H9 (cell line): Measurements from ENCODE around the gene CLEC20A. TPM values are rescaled to one million over a fixed set of nuclear protein-coding genes. Genes with fewer than 3 reads are reported as not detected.

Experiments used
- DNase-seq: peaks from one replicate; pipeline ENCODE4 v3.0.0-alpha.2; 2017
- H2AFZ ChIP-seq: one replicate; pipeline ENCODE4 v1.6.1; 2013; ENCODE audit warnings: mild to moderate bottlenecking, low read length, control low read depth, moderate library complexity
- H2AK5ac ChIP-seq: 2 replicates; pipeline ENCODE4 v1.6.1; 2013; ENCODE audit warnings: low read length, control low read depth, mixed read lengths; ENCODE audit not compliant: insufficient read length
- H2BK120ac ChIP-seq: one replicate; pipeline ENCODE4 v1.6.1; 2013; ENCODE audit warnings: low read depth, mild to moderate bottlenecking, low read length, control low read depth, inconsistent platforms; ENCODE audit not compliant: poor library complexity, severe bottlenecking
- H2BK12ac ChIP-seq: 2 replicates; pipeline ENCODE4 v1.6.1; 2013; ENCODE audit warnings: low read length, control low read depth, mixed read lengths, low read depth; ENCODE audit not compliant: insufficient read length
- H2BK15ac ChIP-seq: 2 replicates; pipeline ENCODE4 v1.6.1; 2013; ENCODE audit warnings: low read depth, low read length, control low read depth
- H2BK20ac ChIP-seq: one replicate; pipeline ENCODE4 v1.6.1; 2013; ENCODE audit warnings: low read depth, mild to moderate bottlenecking, low read length, control low read depth, inconsistent platforms; ENCODE audit not compliant: poor library complexity, severe bottlenecking
- H2BK5ac ChIP-seq: 2 replicates; pipeline ENCODE4 v1.6.1; 2013; ENCODE audit warnings: low read length, control low read depth, mixed read lengths; ENCODE audit not compliant: insufficient read length
- H3K14ac ChIP-seq: 2 replicates; pipeline ENCODE4 v1.6.1; 2013; ENCODE audit warnings: low read length, control low read depth; ENCODE audit not compliant: insufficient read depth
- H3K18ac ChIP-seq: 2 replicates; pipeline ENCODE4 v1.6.1; 2013; ENCODE audit warnings: low read depth, mild to moderate bottlenecking, mixed read lengths, low read length, control low read depth; ENCODE audit not compliant: insufficient read length
- H3K23ac ChIP-seq: 2 replicates; pipeline ENCODE4 v1.6.1; 2013; ENCODE audit warnings: low read length, control low read depth, mixed read lengths, low read depth; ENCODE audit not compliant: insufficient read length
- H3K23me2 ChIP-seq: 2 replicates; pipeline ENCODE4 v1.6.1; 2013; ENCODE audit warnings: low read depth, mild to moderate bottlenecking, mixed read lengths, low read length, control low read depth; ENCODE audit not compliant: insufficient read length, poor library complexity, severe bottlenecking
- H3K27ac ChIP-seq: 2 replicates; pipeline ENCODE4 v1.5.1; 2013; ENCODE audit warnings: low read length, control low read depth, mixed read lengths, low read depth; ENCODE audit not compliant: insufficient read length
- H3K27me3 ChIP-seq: 2 replicates; pipeline ENCODE4 v1.6.1; 2013; ENCODE audit warnings: low read length, control low read depth, inconsistent platforms; ENCODE audit not compliant: insufficient read depth
- H3K4ac ChIP-seq: 2 replicates; pipeline ENCODE4 v1.6.1; 2013; ENCODE audit warnings: low read depth, mild to moderate bottlenecking, control low read depth, inconsistent platforms, low read length, moderate library complexity
- H3K4me1 ChIP-seq: 2 replicates; pipeline ENCODE4 v1.6.1; 2013; ENCODE audit warnings: low read length, control low read depth, inconsistent platforms; ENCODE audit not compliant: insufficient read depth
- H3K4me2 ChIP-seq: 2 replicates; pipeline ENCODE4 v1.6.1; 2013; ENCODE audit warnings: low read length, control low read depth, mixed read lengths; ENCODE audit not compliant: insufficient read length, insufficient read depth
- H3K56ac ChIP-seq: 2 replicates; pipeline ENCODE4 v1.6.1; 2013; ENCODE audit warnings: low read depth, mild to moderate bottlenecking, mixed read lengths, low read length, control low read depth; ENCODE audit not compliant: insufficient read length
- H3K79me1 ChIP-seq: 2 replicates; pipeline ENCODE4 v1.6.1; 2013; ENCODE audit warnings: low read depth, mild to moderate bottlenecking, moderate library complexity, low read length, control low read depth, inconsistent platforms; ENCODE audit not compliant: insufficient read depth, poor library complexity, severe bottlenecking
- H3K79me2 ChIP-seq: 2 replicates; pipeline ENCODE4 v1.6.1; 2013; ENCODE audit warnings: low read length, control low read depth, inconsistent platforms; ENCODE audit not compliant: insufficient read depth
- H3K9ac ChIP-seq: 2 replicates; pipeline ENCODE4 v1.6.1; 2013; ENCODE audit warnings: low read length, control low read depth, mixed read lengths; ENCODE audit not compliant: insufficient read length; ENCODE audit errors: extremely low read depth
- H3K9me3 ChIP-seq: one replicate; pipeline ENCODE4 v1.6.1; 2013; ENCODE audit warnings: low read depth, low read length, inconsistent platforms; ENCODE audit not compliant: control insufficient read depth
- H3T11ph ChIP-seq: one replicate; pipeline ENCODE4 v1.6.1; 2013; ENCODE audit warnings: mild to moderate bottlenecking, low read length, control low read depth, inconsistent platforms
- H4K20me1 ChIP-seq: one replicate; pipeline ENCODE4 v1.6.1; 2013; ENCODE audit not compliant: control insufficient read depth, insufficient read length, insufficient read depth
- H4K5ac ChIP-seq: 2 replicates; pipeline ENCODE4 v1.6.1; 2013; ENCODE audit warnings: low read depth, mild to moderate bottlenecking, mixed read lengths, low read length, control low read depth; ENCODE audit not compliant: insufficient read length
- H4K8ac ChIP-seq: replicated peaks from 2 replicates; pipeline ENCODE4 v1.6.1; 2013; ENCODE audit warnings: low read length, control low read depth, mixed read lengths, low read depth; ENCODE audit not compliant: insufficient read length
- H4K91ac ChIP-seq: 2 replicates; pipeline ENCODE4 v1.6.1; 2013; ENCODE audit warnings: low read depth, mild to moderate bottlenecking, moderate library complexity, mixed read lengths, low read length, control low read depth; ENCODE audit not compliant: insufficient read length
- H3K27ac Mint-ChIP-seq, 3 experiments: 2 replicates in 2 of 3; 3 replicates in 1 of 3; pipeline ENCODE4 v1.8.0; 2020 to 2021; ENCODE audit warnings: mixed read lengths in 3 of 3, mild to moderate bottlenecking in 1 of 3, moderate library complexity in 1 of 3
- H3K27me3 Mint-ChIP-seq: 2 replicates; pipeline ENCODE4 v1.8.0; 2021; ENCODE audit warnings: low read depth, mild to moderate bottlenecking, moderate library complexity, mixed read lengths
- H3K36me3 Mint-ChIP-seq, 3 experiments: 2 replicates in 2 of 3; 3 replicates in 1 of 3; pipeline ENCODE4 v1.8.0; 2020 to 2021; ENCODE audit warnings: low read depth in 3 of 3, mixed read lengths in 3 of 3; ENCODE audit not compliant: insufficient read depth in 1 of 3
- H3K4me1 Mint-ChIP-seq, 2 experiments: 2 replicates each; pipeline ENCODE4 v1.8.0; 2020; ENCODE audit warnings: mixed read lengths in 2 of 2
- H3K4me3 Mint-ChIP-seq, 2 experiments: 2 replicates in 1 of 2; 3 replicates in 1 of 2; pipeline ENCODE4 v1.8.0; 2020 to 2021; ENCODE audit warnings: mild to moderate bottlenecking in 2 of 2, mixed read lengths in 2 of 2, moderate library complexity in 1 of 2
- H3K9me3 Mint-ChIP-seq, 2 experiments: 2 replicates in 1 of 2; 3 replicates in 1 of 2; pipeline ENCODE4 v1.8.0; 2020; ENCODE audit warnings: mild to moderate bottlenecking in 2 of 2, mixed read lengths in 2 of 2, moderate library complexity in 1 of 2
- WGBS: extraction: QIAGEN DNeasy Blood & Tissue Kit; methylation state at CpG from one replicate; pipeline ENCODE4 v1.1.7; 2013; ENCODE audit warnings: missing lambda C conversion rate, low lambda C conversion rate, mixed read lengths; ENCODE audit not compliant: insufficient read length; ENCODE audit errors: extremely low coverage; 5-methylcytosine and 5-hydroxymethylcytosine counted together
- total RNA-seq: library from RNA; stranded (reverse); gene quantifications from 2 replicates; pipeline ENCODE4 v1.2.1, GENCODE V29; 2021
- TF ChIP-seq, protein P1 (sequence below): fragments of 200-600 bp; sonication (generic); conservative IDR thresholded peaks from 3 replicates; pipeline ENCODE4 v1.8.0; 2021; ENCODE audit warnings: antibody characterized with exemption, mild to moderate bottlenecking

CLEC20A gene
- total RNA-seq, 1 experiment from 2014 or later: not detected

DNA sequence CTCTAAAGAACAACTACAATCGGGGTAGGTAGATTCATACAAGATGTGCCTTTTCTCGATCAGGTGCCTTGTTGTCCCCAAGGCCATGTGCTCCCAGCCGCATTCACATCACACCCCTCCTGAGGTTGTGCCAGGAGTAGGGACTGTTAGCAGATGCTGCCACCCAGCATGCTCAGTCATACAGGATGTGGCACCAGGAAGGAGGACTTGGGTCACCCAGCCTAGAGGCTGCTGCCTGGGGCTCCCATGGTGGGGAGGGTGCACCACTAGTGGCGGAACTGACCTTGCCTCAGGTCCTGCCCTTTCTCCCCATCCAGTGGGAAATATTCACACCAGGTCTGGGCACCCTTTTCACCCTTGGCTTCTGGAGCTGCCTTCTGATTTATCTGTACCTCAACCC, 24.5 kb upstream of the CLEC20A start:
- Histone ChIP-seq H3K79me2 (no peaks in the 10 kb centered on the region), H4K8ac (no peak overlapping the region), H4K20me1 (no peaks in the 10 kb centered on the region), H3K4me1 (no peaks in the 10 kb centered on the region), H2BK20ac (no peak overlapping the region), H3K23ac (no peak overlapping the region), H2AFZ (no peak overlapping the region), H3K27me3 (no peaks in the 10 kb centered on the region), H2BK120ac (no peak overlapping the region), H3K23me2 (no peaks in the 10 kb centered on the region), H3K14ac (no peak overlapping the region), H3K79me1 (no peaks in the 10 kb centered on the region), H3T11ph (no peak overlapping the region), H3K56ac (no peak overlapping the region), H3K9ac (no peak overlapping the region), H2BK12ac (no peak overlapping the region), H2BK15ac (no peak overlapping the region), H2BK5ac (no peak overlapping the region), H4K91ac (no peak overlapping the region), H2AK5ac (no peak overlapping the region), H4K5ac (no peak overlapping the region), H3K4ac (no peak overlapping the region), H3K27ac (no peak overlapping the region), H3K9me3 (no peaks in the 10 kb centered on the region), H3K18ac (no peak overlapping the region), H3K4me2 (no peak overlapping the region)
- Mint-ChIP-seq H3K27me3 (no peaks in the 10 kb centered on the region), H3K9me3 (no peaks in the 10 kb centered on the region; a peak in 1 of 5 replicates), H3K36me3 (no peaks in the 10 kb centered on the region), H3K27ac (peak overlapping the region in 1 of 3 experiments; percentile 20; a peak in 1 of 7 replicates), H3K4me3 (no peak overlapping the region), H3K4me1 (peaks cover 4% of the 10 kb centered on the region in 2 experiments; a peak in 3 of 4 replicates)
- TF ChIP-seq, protein P1, sequence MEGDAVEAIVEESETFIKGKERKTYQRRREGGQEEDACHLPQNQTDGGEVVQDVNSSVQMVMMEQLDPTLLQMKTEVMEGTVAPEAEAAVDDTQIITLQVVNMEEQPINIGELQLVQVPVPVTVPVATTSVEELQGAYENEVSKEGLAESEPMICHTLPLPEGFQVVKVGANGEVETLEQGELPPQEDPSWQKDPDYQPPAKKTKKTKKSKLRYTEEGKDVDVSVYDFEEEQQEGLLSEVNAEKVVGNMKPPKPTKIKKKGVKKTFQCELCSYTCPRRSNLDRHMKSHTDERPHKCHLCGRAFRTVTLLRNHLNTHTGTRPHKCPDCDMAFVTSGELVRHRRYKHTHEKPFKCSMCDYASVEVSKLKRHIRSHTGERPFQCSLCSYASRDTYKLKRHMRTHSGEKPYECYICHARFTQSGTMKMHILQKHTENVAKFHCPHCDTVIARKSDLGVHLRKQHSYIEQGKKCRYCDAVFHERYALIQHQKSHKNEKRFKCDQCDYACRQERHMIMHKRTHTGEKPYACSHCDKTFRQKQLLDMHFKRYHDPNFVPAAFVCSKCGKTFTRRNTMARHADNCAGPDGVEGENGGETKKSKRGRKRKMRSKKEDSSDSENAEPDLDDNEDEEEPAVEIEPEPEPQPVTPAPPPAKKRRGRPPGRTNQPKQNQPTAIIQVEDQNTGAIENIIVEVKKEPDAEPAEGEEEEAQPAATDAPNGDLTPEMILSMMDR: no peak
- no peak for DNase-seq
- no CpG with 5 or more reads among the region's 4 CpGs for WGBS
